Activated T-cell treated with anti-CD3 and anti-CD28 coated beads, Interleukin-2, amount 50 U/mL, for 24 hours (primary cell): ENCODE data around the gene OSGEP.
"Not testable (repeated sequence)": the region's sequence is repeated elsewhere in the genome, so short reads cannot be mapped to it uniquely, and the experiment has no call there.

ENCODE experiments used
- DNase-seq: peaks from one replicate; pipeline ENCODE4 v3.0.0-alpha.2; 2020
- H3K27ac Mint-ChIP-seq: 2 replicates; pipeline ENCODE4 v1.8.0; 2020; ENCODE audit warnings: mild to moderate bottlenecking, mixed read lengths
- H3K27me3 Mint-ChIP-seq: 2 replicates; pipeline ENCODE4 v1.8.0; 2020; ENCODE audit warnings: mixed read lengths
- H3K36me3 Mint-ChIP-seq: 2 replicates; pipeline ENCODE4 v1.8.0; 2020; ENCODE audit warnings: low read depth, mixed read lengths
- H3K4me1 Mint-ChIP-seq: 2 replicates; pipeline ENCODE4 v1.8.0; 2020; ENCODE audit warnings: low read depth, mixed read lengths
- H3K4me3 Mint-ChIP-seq: 2 replicates; pipeline ENCODE4 v1.8.0; 2020; ENCODE audit warnings: mild to moderate bottlenecking, moderate library complexity, mixed read lengths
- H3K9me3 Mint-ChIP-seq: 2 replicates; pipeline ENCODE4 v1.8.0; 2020; ENCODE audit warnings: mixed read lengths

OSGEP gene

GRCh38 chr14:20456971-20457370, 2.4 kb upstream of the OSGEP start:
- peaks cover 37% of the 10 kb centered on the region for H3K4me1 Mint-ChIP-seq
- H3K36me3 Mint-ChIP-seq = peaks cover 13% of the 10 kb centered on the region
- H3K9me3 Mint-ChIP-seq = no peaks in the 10 kb centered on the region
- H3K27me3 Mint-ChIP-seq = no peaks in the 10 kb centered on the region
- DNase-seq = no peak
- H3K27ac Mint-ChIP-seq = no peak overlapping the region
- H3K4me3 Mint-ChIP-seq = no peak overlapping the region

- DNase-seq = no peak
- Mint-ChIP-seq H3K27ac (no peak overlapping the region), H3K4me1 (peaks cover 37% of the 10 kb centered on the region), H3K4me3 (no peak overlapping the region), H3K27me3 (no peaks in the 10 kb centered on the region), H3K9me3 (no peaks in the 10 kb centered on the region), H3K36me3 (peaks cover 21% of the 10 kb centered on the region)
Observed at GRCh38 chr14:20455355-20456300, 1.0 kb upstream of the OSGEP start.

GRCh38 chr14:20452831-20453230, 1.8 kb downstream of the OSGEP start:
- H3K4me3 Mint-ChIP-seq, H3K9me3 Mint-ChIP-seq, DNase-seq, H3K27me3 Mint-ChIP-seq: not testable (repeated sequence)
- Mint-ChIP-seq H3K27ac (peak overlapping the region; percentile 73), H3K4me1 (peaks cover 15% of the 10 kb centered on the region), H3K36me3 (peaks cover 21% of the 10 kb centered on the region)

- Mint-ChIP-seq H3K9me3 (no peaks in the 10 kb centered on the region), H3K27ac (peak overlapping the region; percentile 44), H3K4me1 (peaks cover 5% of the 10 kb centered on the region), H3K36me3 (peaks cover 18% of the 10 kb centered on the region), H3K4me3 (no peak overlapping the region), H3K27me3 (no peaks in the 10 kb centered on the region)
- DNase-seq = no peak
Observed at GRCh38 chr14:20446889-20447288, 7.7 kb downstream of the OSGEP start.

- not testable (repeated sequence) for H3K27ac Mint-ChIP-seq, H3K9me3 Mint-ChIP-seq, H3K4me3 Mint-ChIP-seq, DNase-seq, H3K36me3 Mint-ChIP-seq, H3K27me3 Mint-ChIP-seq
- H3K4me1 Mint-ChIP-seq = peaks cover 20% of the 10 kb centered on the region
Observed at GRCh38 chr14:20443650-20444049, 11.0 kb downstream of the OSGEP start.

- no peaks in the 10 kb centered on the region for H3K27me3 Mint-ChIP-seq
- H3K27ac Mint-ChIP-seq = peak overlapping the region; percentile 77
- H3K9me3 Mint-ChIP-seq = no peaks in the 10 kb centered on the region
- peaks cover 20% of the 10 kb centered on the region for H3K4me1 Mint-ChIP-seq
- H3K4me3 Mint-ChIP-seq = no peak overlapping the region
- no peak for DNase-seq
- H3K36me3 Mint-ChIP-seq = peaks cover 9% of the 10 kb centered on the region
Observed at GRCh38 chr14:20441461-20441860, 13.2 kb downstream of the OSGEP start.

- peaks cover 20% of the 10 kb centered on the region for H3K4me1 Mint-ChIP-seq
- no peaks in the 10 kb centered on the region for H3K9me3 Mint-ChIP-seq
- no peaks in the 10 kb centered on the region for H3K27me3 Mint-ChIP-seq
- H3K4me3 Mint-ChIP-seq = no peak overlapping the region
- peak overlapping the region; percentile 77 for H3K27ac Mint-ChIP-seq
- peaks cover 9% of the 10 kb centered on the region for H3K36me3 Mint-ChIP-seq
- DNase-seq = peak; percentile 43
Observed at GRCh38 chr14:20440882-20441281, 13.7 kb downstream of the OSGEP start.

GRCh38 chr14:20440465-20440864, 14.1 kb downstream of the OSGEP start:
- Mint-ChIP-seq H3K27me3 (no peaks in the 10 kb centered on the region), H3K4me1 (peaks cover 20% of the 10 kb centered on the region), H3K27ac (peak overlapping the region; percentile 77), H3K4me3 (no peak overlapping the region), H3K36me3 (peaks cover 9% of the 10 kb centered on the region), H3K9me3 (no peaks in the 10 kb centered on the region)
- DNase-seq = no peak

GRCh38 chr14:20438664-20439063, 15.9 kb downstream of the OSGEP start:
- Mint-ChIP-seq H3K4me3 (no peak overlapping the region), H3K36me3 (peaks cover 9% of the 10 kb centered on the region), H3K27me3 (no peaks in the 10 kb centered on the region), H3K4me1 (peaks cover 20% of the 10 kb centered on the region), H3K27ac (no peak overlapping the region), H3K9me3 (no peaks in the 10 kb centered on the region)
- DNase-seq = no peak

- Mint-ChIP-seq H3K4me3 (no peak overlapping the region), H3K27ac (no peak overlapping the region), H3K27me3 (no peaks in the 10 kb centered on the region), H3K4me1 (peaks cover 12% of the 10 kb centered on the region), H3K36me3 (no peaks in the 10 kb centered on the region), H3K9me3 (no peaks in the 10 kb centered on the region)
- DNase-seq = no peak
Observed at GRCh38 chr14:20436363-20436755, 18.3 kb downstream of the OSGEP start.

GRCh38 chr14:20435582-20436362, 18.8 kb downstream of the OSGEP start, which contains the start of gene KLHL33:
Gene KLHL33 (minus strand): TSS chr14:20436166. CDS start chr14:20435811, 355 bp downstream.
- Mint-ChIP-seq H3K9me3 (no peaks in the 10 kb centered on the region), H3K27me3 (no peaks in the 10 kb centered on the region), H3K4me1 (peaks cover 6% of the 10 kb centered on the region), H3K27ac (no peak within 1 kb of the TSS), H3K4me3 (no peak within 1 kb of the TSS), H3K36me3 (no peaks in the 10 kb centered on the region)
- DNase-seq = no peak

- no peak overlapping the region for H3K4me3 Mint-ChIP-seq
- H3K27ac Mint-ChIP-seq = no peak overlapping the region
- no peak for DNase-seq
- peaks cover 2% of the 10 kb centered on the region for H3K4me1 Mint-ChIP-seq
- no peaks in the 10 kb centered on the region for H3K27me3 Mint-ChIP-seq
- no peaks in the 10 kb centered on the region for H3K36me3 Mint-ChIP-seq
- H3K9me3 Mint-ChIP-seq = no peaks in the 10 kb centered on the region
Observed at GRCh38 chr14:20434701-20435581, 19.7 kb downstream of the OSGEP start.

- H3K9me3 Mint-ChIP-seq = no peaks in the 10 kb centered on the region
- H3K36me3 Mint-ChIP-seq = no peaks in the 10 kb centered on the region
- peak; percentile 45 for DNase-seq
- peak overlapping the region; percentile 73 for H3K27ac Mint-ChIP-seq
- H3K4me1 Mint-ChIP-seq = peaks cover 34% of the 10 kb centered on the region
- H3K27me3 Mint-ChIP-seq = no peaks in the 10 kb centered on the region
- no peak overlapping the region for H3K4me3 Mint-ChIP-seq
Observed at GRCh38 chr14:20429801-20430669, 24.6 kb downstream of the OSGEP start.
